NB4 (cell line): ENCODE data around the gene PRR13.
"Not testable (repeated sequence)": the region's sequence is repeated elsewhere in the genome, so short reads cannot be mapped to it uniquely, and the experiment has no call there.

Experiments used
- DNase-seq: peaks from one replicate; pipeline ENCODE4 v3.0.0; 2010; ENCODE audit warnings: low read depth
- H3K4me3 ChIP-seq: one replicate; pipeline ENCODE4 v1.5.1; 2011; ENCODE audit warnings: mild to moderate bottlenecking, low read depth, low read length, moderate library complexity
- MYC ChIP-seq: IDR thresholded peaks from 2 replicates; pipeline ENCODE4 v1.6.1; 2011; ENCODE audit warnings: low read depth, low read length
- POLR2A ChIP-seq: IDR thresholded peaks from 2 replicates; pipeline ENCODE4 v1.6.1; 2011; ENCODE audit warnings: mild to moderate bottlenecking; ENCODE audit not compliant: insufficient read length; ENCODE audit errors: extremely low read depth
- TF ChIP-seq, protein P1 (sequence below): IDR thresholded peaks from 2 replicates; pipeline ENCODE4 v1.6.1; 2011; ENCODE audit warnings: low read depth, low read length
- TF ChIP-seq, protein P2 (sequence below): IDR thresholded peaks from one replicate; pipeline ENCODE4 v1.5.1; 2012; ENCODE audit warnings: low read depth, low read length

PRR13 gene

GRCh38 chr12:53443955-53444354 is 2.4 kb downstream of the PRR13 start:
- TF ChIP-seq MYC = no peak
- TF ChIP-seq, protein P1, sequence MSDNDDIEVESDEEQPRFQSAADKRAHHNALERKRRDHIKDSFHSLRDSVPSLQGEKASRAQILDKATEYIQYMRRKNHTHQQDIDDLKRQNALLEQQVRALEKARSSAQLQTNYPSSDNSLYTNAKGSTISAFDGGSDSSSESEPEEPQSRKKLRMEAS = no peak
- TF ChIP-seq, protein P2, sequence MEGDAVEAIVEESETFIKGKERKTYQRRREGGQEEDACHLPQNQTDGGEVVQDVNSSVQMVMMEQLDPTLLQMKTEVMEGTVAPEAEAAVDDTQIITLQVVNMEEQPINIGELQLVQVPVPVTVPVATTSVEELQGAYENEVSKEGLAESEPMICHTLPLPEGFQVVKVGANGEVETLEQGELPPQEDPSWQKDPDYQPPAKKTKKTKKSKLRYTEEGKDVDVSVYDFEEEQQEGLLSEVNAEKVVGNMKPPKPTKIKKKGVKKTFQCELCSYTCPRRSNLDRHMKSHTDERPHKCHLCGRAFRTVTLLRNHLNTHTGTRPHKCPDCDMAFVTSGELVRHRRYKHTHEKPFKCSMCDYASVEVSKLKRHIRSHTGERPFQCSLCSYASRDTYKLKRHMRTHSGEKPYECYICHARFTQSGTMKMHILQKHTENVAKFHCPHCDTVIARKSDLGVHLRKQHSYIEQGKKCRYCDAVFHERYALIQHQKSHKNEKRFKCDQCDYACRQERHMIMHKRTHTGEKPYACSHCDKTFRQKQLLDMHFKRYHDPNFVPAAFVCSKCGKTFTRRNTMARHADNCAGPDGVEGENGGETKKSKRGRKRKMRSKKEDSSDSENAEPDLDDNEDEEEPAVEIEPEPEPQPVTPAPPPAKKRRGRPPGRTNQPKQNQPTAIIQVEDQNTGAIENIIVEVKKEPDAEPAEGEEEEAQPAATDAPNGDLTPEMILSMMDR = no peak
- no peak for TF ChIP-seq POLR2A
- H3K4me3 ChIP-seq = peak overlapping the region; percentile 25
- DNase-seq = no peak

- H3K4me3 ChIP-seq = peak overlapping the region; percentile 21
- DNase-seq = not testable (repeated sequence)
These were observed 3.2 kb downstream of the PRR13 start for GRCh38 chr12:53444593-53445325.

DNA sequence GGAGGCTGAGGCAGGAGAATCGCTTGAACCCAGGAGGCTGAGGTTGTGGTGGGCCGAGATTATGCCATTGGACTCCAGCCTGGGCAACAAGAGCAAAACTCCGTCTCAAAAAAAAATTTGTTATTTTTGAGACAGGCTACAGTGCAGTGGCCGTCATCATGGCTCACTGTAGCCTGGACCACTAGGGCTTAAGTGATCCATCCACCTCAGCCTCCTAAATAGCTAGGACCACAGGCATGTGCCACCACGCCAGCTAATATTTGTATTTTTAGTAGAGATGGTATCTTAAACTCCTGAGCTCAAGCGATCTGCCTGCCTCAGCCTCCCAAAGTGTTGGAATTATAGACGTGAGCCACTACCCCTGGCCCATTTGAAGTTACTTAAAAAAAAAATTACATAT is 9.4 kb downstream of the PRR13 start:
- DNase-seq = no peak
- no peak overlapping the region for H3K4me3 ChIP-seq

GRCh38 chr12:53451661-53452158 is 10.2 kb downstream of the PRR13 start, which contains the start of gene PCBP2:
Gene PCBP2, plus strand, starts transcription at chr12:53452102. Its CDS starts 2,699 bp downstream, at chr12:53454801.
- TF ChIP-seq, protein P1 = 0 out of 2 replicates have a peak, but pooled peaks have one; percentile 39
- TF ChIP-seq MYC (peak; percentile 65; the same call in 1 of the 2 replicates), POLR2A (peak; percentile 69)
- TF ChIP-seq, protein P2 = peak; percentile 96
- peak within 1 kb of the TSS; percentile 85 for H3K4me3 ChIP-seq
- peak; percentile 100 for DNase-seq

More for the DNA sequence above, 9.4 kb downstream of the PRR13 start:
- TF ChIP-seq, protein P2 = no peak
- TF ChIP-seq, protein P1 = no peak
- no peak for TF ChIP-seq MYC
- no peak for TF ChIP-seq POLR2A

- peak; percentile 94 for DNase-seq
- no peak for TF ChIP-seq MYC
- TF ChIP-seq, protein P2 = peak; percentile 25
- H3K4me3 ChIP-seq = peak overlapping the region; percentile 85
These were observed 10.9 kb downstream of the PRR13 start for GRCh38 chr12:53452159-53453077.
